Measurements from ENCODE around the gene RGPD4.
"Not testable (repeated sequence)": the region's sequence is repeated elsewhere in the genome, so short reads cannot be mapped to it uniquely, and the experiment has no call there.

Gene RGPD4

DNA sequence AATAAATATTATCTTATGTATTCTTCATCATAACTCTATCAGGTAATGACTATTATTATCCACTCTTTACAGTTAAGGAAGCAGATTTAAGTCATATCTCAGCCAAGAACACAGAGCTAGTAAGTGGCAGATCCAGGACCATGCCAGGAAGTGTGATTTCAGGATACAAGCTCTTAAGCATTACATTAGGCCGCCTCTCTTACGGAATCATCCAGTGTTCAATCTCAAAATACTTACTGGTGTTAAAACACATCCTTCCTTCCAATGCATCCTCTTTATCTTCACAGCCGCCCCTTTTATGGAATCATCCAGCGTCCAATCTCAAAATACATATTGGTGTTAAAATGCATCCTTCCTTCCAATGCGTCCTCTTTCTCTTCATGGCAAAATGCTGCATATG is 14.7 kb upstream of the RGPD4 start:
- no peak overlapping the region for H3K4me3 ChIP-seq (ENCODE audit: low read depth in 1 of 2, low read length in 2 of 2)
- H3K9me3 ChIP-seq (ENCODE audit: low read length), result no peaks in the 10 kb centered on the region
- H3K36me3 ChIP-seq (ENCODE audit: insufficient read depth, low read length), result no peaks in the 10 kb centered on the region
- H3K27me3 ChIP-seq (ENCODE audit: control insufficient read depth in 1 of 2, insufficient read depth in 2 of 2, low read length in 2 of 2), result no peaks in the 10 kb centered on the region
- peaks cover 8% of the 10 kb centered on the region for H3K4me1 ChIP-seq (ENCODE audit: insufficient read depth, low read length)
- no peak overlapping the region for H3K9ac ChIP-seq (ENCODE audit: low read length)
- no peak overlapping the region for H3K27ac ChIP-seq (ENCODE audit: low read depth, low read length)

- no peak overlapping the region for H3K9ac ChIP-seq (ENCODE audit: low read length)
- no peaks in the 10 kb centered on the region for H3K4me1 ChIP-seq (ENCODE audit: insufficient read depth, low read length)
- H3K27ac ChIP-seq (ENCODE audit: low read depth, low read length), result no peak overlapping the region
- H3K27me3 ChIP-seq (ENCODE audit: control insufficient read depth in 1 of 2, insufficient read depth in 2 of 2, low read length in 2 of 2), result no peaks in the 10 kb centered on the region
- H3K9me3 ChIP-seq (ENCODE audit: low read length), result no peaks in the 10 kb centered on the region
- no peak overlapping the region for H3K4me3 ChIP-seq (ENCODE audit: low read depth in 1 of 2, low read length in 2 of 2)
- H3K36me3 ChIP-seq (ENCODE audit: insufficient read depth, low read length), result no peaks in the 10 kb centered on the region
Measured at GRCh38 chr2:107817378-107817777, 9.3 kb upstream of the RGPD4 start.

- Histone ChIP-seq H3K36me3 (ENCODE audit: insufficient read depth, low read length) (no peaks in the 10 kb centered on the region), H3K4me1 (ENCODE audit: insufficient read depth, low read length) (no peaks in the 10 kb centered on the region), H3K9me3 (ENCODE audit: low read length) (no peaks in the 10 kb centered on the region), H3K27me3 (ENCODE audit: control insufficient read depth in 1 of 2, insufficient read depth in 2 of 2, low read length in 2 of 2) (no peaks in the 10 kb centered on the region), H3K9ac (ENCODE audit: low read length) (no peak overlapping the region), H3K4me3 (ENCODE audit: low read depth in 1 of 2, low read length in 2 of 2) (no peak overlapping the region), H3K27ac (ENCODE audit: low read depth, low read length) (no peak overlapping the region)
Measured at GRCh38 chr2:107822302-107822701, 4.4 kb upstream of the RGPD4 start.

DNA sequence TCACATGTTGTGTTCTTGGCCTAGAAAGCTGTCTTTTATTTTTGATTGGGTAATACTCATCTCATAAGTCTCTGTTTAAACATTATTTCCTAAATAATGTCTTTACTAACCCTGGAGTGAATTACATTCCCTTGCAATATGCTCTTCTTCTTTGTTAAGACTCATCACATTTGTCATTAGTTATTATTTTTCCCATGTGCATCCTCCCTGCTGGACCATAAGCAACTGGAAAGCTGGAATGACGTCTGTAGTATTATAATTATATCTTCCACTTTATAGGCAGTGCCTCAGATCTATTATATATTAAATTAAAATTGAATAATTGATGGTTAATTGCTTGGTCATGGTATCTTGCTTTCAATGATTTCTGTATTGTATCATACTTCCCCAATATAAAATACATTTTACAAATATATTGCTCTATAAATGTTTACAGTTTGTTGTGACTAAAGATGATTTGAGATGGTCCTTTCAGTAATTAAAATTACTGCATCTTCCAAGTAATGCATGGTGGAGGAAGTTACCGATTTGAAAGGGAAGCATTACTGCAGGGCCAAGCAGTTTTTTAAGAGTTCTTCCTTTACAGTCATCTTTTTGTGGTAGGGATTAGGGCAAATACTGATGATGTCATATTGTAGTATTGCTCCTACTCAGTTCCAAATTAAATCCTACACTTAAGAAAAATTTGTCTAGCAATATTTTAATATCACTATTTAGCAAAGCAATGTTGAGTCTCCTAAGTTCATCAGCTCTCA is 2.1 kb upstream of the RGPD4 start:
- H3K27ac ChIP-seq (ENCODE audit: low read depth, low read length), result no peak overlapping the region
- H3K36me3 ChIP-seq (ENCODE audit: insufficient read depth, low read length), result no peaks in the 10 kb centered on the region

GRCh38 chr2:107825206-107825563 is 1.5 kb upstream of the RGPD4 start:
- H3K9ac ChIP-seq (ENCODE audit: low read length), result no peak overlapping the region
- no peak overlapping the region for H3K4me3 ChIP-seq (ENCODE audit: low read depth in 1 of 2, low read length in 2 of 2)
- H3K27me3 ChIP-seq (ENCODE audit: control insufficient read depth in 1 of 2, insufficient read depth in 2 of 2, low read length in 2 of 2), result no peaks in the 10 kb centered on the region
- H3K9me3 ChIP-seq (ENCODE audit: low read length), result no peaks in the 10 kb centered on the region
- H3K36me3 ChIP-seq (ENCODE audit: insufficient read depth, low read length), result no peaks in the 10 kb centered on the region
- no peak overlapping the region for H3K27ac ChIP-seq (ENCODE audit: low read depth, low read length)
- H3K4me1 ChIP-seq (ENCODE audit: insufficient read depth, low read length), result no peaks in the 10 kb centered on the region

More for the DNA sequence above, 2.1 kb upstream of the RGPD4 start:
- H3K9ac ChIP-seq (ENCODE audit: low read length), result no peak overlapping the region
- H3K4me3 ChIP-seq (ENCODE audit: low read depth in 1 of 2, low read length in 2 of 2), result no peak overlapping the region
- no peaks in the 10 kb centered on the region for H3K27me3 ChIP-seq (ENCODE audit: control insufficient read depth in 1 of 2, insufficient read depth in 2 of 2, low read length in 2 of 2)
- no peaks in the 10 kb centered on the region for H3K9me3 ChIP-seq (ENCODE audit: low read length)
- no peaks in the 10 kb centered on the region for H3K4me1 ChIP-seq (ENCODE audit: insufficient read depth, low read length)

DNA sequence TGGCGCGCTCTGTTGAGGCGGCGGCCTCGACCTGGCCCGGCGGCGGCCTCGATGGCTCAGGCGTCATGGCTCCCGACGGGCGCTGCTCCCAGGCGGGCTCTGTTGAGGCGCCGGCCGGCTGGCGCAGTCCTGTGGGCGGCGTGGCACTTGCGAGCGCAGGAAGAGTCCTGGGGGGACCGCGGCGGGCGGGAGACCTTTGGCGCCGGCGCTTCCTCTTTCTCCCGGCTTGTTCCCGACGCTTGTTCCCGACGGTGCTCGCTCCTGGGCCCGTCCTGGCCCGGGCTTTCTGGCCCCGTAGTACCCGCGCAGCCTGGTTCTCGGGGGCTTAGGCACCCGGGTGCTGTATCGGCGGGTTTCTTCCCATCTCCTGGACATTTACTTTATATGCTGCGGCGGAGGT is 2.8 kb downstream of the RGPD4 start:
- H3K36me3 ChIP-seq (ENCODE audit: insufficient read depth, low read length); H3K9ac ChIP-seq (ENCODE audit: low read length); H3K4me1 ChIP-seq (ENCODE audit: insufficient read depth, low read length); H3K4me3 ChIP-seq (ENCODE audit: low read depth in 1 of 2, low read length in 2 of 2); H3K9me3 ChIP-seq (ENCODE audit: low read length); H3K27me3 ChIP-seq (ENCODE audit: control insufficient read depth in 1 of 2, insufficient read depth in 2 of 2, low read length in 2 of 2); H3K27ac ChIP-seq (ENCODE audit: low read depth, low read length): not testable (repeated sequence)

DNA sequence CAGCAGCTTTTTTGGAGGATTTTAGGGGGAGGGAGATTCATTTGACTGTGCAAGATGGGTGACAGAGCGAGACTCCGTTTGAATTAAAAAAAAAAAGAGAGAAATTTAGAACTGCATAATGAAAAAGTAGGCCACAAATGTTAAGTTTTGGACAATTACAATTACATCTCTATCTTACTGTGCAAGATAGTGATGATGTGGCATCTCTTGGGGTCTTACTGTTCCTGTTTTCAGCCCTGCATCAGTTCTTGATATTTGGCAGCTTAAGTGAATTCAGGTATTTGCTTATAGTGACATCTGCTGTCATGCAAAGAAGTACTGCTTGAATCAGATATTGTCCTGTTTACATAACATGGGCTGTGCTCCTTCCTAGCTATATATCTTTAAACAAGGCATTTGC is 6.5 kb downstream of the RGPD4 start:
- not testable (repeated sequence) for H3K9ac ChIP-seq (ENCODE audit: low read length); H3K36me3 ChIP-seq (ENCODE audit: insufficient read depth, low read length); H3K4me3 ChIP-seq (ENCODE audit: low read depth in 1 of 2, low read length in 2 of 2); H3K4me1 ChIP-seq (ENCODE audit: insufficient read depth, low read length); H3K27ac ChIP-seq (ENCODE audit: low read depth, low read length); H3K27me3 ChIP-seq (ENCODE audit: control insufficient read depth in 1 of 2, insufficient read depth in 2 of 2, low read length in 2 of 2); H3K9me3 ChIP-seq (ENCODE audit: low read length)

GRCh38 chr2:107833618-107834017 is 6.9 kb downstream of the RGPD4 start:
- H3K9ac ChIP-seq (ENCODE audit: low read length); H3K9me3 ChIP-seq (ENCODE audit: low read length); H3K4me1 ChIP-seq (ENCODE audit: insufficient read depth, low read length); H3K27me3 ChIP-seq (ENCODE audit: control insufficient read depth in 1 of 2, insufficient read depth in 2 of 2, low read length in 2 of 2); H3K27ac ChIP-seq (ENCODE audit: low read depth, low read length); H3K36me3 ChIP-seq (ENCODE audit: insufficient read depth, low read length); H3K4me3 ChIP-seq (ENCODE audit: low read depth in 1 of 2, low read length in 2 of 2): not testable (repeated sequence)

- not testable (repeated sequence) for H3K9ac ChIP-seq (ENCODE audit: low read length); H3K9me3 ChIP-seq (ENCODE audit: low read length); H3K36me3 ChIP-seq (ENCODE audit: insufficient read depth, low read length); H3K4me3 ChIP-seq (ENCODE audit: low read depth in 1 of 2, low read length in 2 of 2); H3K4me1 ChIP-seq (ENCODE audit: insufficient read depth, low read length); H3K27ac ChIP-seq (ENCODE audit: low read depth, low read length); H3K27me3 ChIP-seq (ENCODE audit: control insufficient read depth in 1 of 2, insufficient read depth in 2 of 2, low read length in 2 of 2)
Measured at GRCh38 chr2:107916121-107916520, 89.4 kb downstream of the RGPD4 start.

DNA sequence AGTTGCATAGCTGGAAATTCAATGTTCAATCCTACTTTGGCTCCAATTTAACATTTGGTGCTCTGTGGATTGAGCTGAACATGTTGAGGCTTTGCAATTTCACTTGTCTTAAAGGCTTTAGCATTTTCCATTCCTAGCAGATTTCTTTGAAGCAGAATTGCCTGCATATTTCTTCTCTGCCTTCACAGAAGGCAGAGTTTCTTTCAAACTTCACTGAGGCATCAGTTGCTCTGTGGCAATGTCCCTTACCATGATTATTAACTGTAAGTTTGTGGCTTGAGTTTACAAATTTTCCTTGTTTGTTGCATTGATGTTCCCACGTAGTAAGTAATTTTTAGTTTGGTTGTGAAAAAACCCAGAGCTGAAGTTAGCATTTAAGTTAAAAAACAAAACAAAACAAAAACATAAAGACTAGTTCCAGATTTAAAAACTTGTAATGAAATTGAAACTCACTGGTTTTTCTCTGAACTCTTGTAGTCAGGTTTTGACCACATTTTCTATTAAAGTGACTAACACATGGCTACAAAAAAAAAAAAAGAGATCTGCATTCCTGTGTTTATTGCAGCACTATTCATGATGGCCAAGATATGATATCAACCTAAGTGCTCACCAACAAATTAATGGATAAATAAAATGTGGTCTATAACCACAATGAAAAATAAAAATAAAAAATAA is 90.1 kb downstream of the RGPD4 start:
- not testable (repeated sequence) for H3K9me3 ChIP-seq (ENCODE audit: low read length); H3K9ac ChIP-seq (ENCODE audit: low read length); H3K4me3 ChIP-seq (ENCODE audit: low read depth in 1 of 2, low read length in 2 of 2); H3K4me1 ChIP-seq (ENCODE audit: insufficient read depth, low read length); H3K27me3 ChIP-seq (ENCODE audit: control insufficient read depth in 1 of 2, insufficient read depth in 2 of 2, low read length in 2 of 2); H3K36me3 ChIP-seq (ENCODE audit: insufficient read depth, low read length); H3K27ac ChIP-seq (ENCODE audit: low read depth, low read length)

- H3K36me3 ChIP-seq (ENCODE audit: insufficient read depth, low read length), result no peaks in the 10 kb centered on the region
- no peaks in the 10 kb centered on the region for H3K27me3 ChIP-seq (ENCODE audit: control insufficient read depth in 1 of 2, insufficient read depth in 2 of 2, low read length in 2 of 2)
- H3K9ac ChIP-seq (ENCODE audit: low read length), result no peak overlapping the region
- H3K9me3 ChIP-seq (ENCODE audit: low read length), result no peaks in the 10 kb centered on the region
- no peak overlapping the region for H3K4me3 ChIP-seq (ENCODE audit: low read depth in 1 of 2, low read length in 2 of 2)
- peaks cover 5% of the 10 kb centered on the region for H3K4me1 ChIP-seq (ENCODE audit: insufficient read depth, low read length)
- no peak overlapping the region for H3K27ac ChIP-seq (ENCODE audit: low read depth, low read length)
Measured at GRCh38 chr2:107927034-107927534, 100.4 kb downstream of the RGPD4 start.

- H3K36me3 ChIP-seq (ENCODE audit: insufficient read depth, low read length), result no peaks in the 10 kb centered on the region
- H3K9ac ChIP-seq (ENCODE audit: low read length), result no peak overlapping the region
- H3K4me3 ChIP-seq (ENCODE audit: low read depth in 1 of 2, low read length in 2 of 2), result no peak overlapping the region
- H3K27me3 ChIP-seq (ENCODE audit: control insufficient read depth in 1 of 2, insufficient read depth in 2 of 2, low read length in 2 of 2), result no peaks in the 10 kb centered on the region
- no peaks in the 10 kb centered on the region for H3K9me3 ChIP-seq (ENCODE audit: low read length)
- no peak overlapping the region for H3K27ac ChIP-seq (ENCODE audit: low read depth, low read length)
- H3K4me1 ChIP-seq (ENCODE audit: insufficient read depth, low read length), result peaks cover 5% of the 10 kb centered on the region
Measured at GRCh38 chr2:107931412-107931811, 104.7 kb downstream of the RGPD4 start.
